ENCODE results near the gene C1QTNF9. TPM values are rescaled to one million over a fixed set of nuclear protein-coding genes. Genes with fewer than 3 reads are reported as not detected.
"Not testable (repeated sequence)": the region's sequence is repeated elsewhere in the genome, so short reads cannot be mapped to it uniquely, and the experiment has no call there.

C1QTNF9 gene, protein sequence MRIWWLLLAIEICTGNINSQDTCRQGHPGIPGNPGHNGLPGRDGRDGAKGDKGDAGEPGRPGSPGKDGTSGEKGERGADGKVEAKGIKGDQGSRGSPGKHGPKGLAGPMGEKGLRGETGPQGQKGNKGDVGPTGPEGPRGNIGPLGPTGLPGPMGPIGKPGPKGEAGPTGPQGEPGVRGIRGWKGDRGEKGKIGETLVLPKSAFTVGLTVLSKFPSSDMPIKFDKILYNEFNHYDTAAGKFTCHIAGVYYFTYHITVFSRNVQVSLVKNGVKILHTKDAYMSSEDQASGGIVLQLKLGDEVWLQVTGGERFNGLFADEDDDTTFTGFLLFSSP
- total RNA-seq: not detected in 2 replicates
- not detected for polyA plus RNA-seq (2012)

DNA sequence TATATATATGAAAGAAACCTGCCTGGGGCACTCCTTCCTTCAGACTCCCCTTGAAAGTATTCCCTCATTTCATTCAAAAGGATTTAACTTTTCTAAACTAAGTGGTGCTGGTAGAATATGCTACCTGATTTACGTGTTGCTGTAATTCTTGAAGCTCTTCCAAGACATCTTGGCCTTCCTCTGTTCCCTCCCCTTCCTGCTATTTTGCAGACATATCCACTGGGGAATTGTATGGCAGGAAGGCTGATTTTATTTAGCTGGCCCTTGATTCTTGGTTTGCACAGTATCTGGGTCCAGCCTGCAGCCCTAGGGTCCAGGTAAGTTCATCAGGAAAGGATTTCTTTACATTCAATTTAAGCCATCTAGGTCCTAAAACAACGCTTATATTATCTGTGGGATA lies at the start of gene C1QTNF9:
Gene C1QTNF9 (plus strand): TSS at position 281 of the 400 bp plus-strand sequence. CDS start 6,424 bp downstream, outside the sequence.
- not testable (repeated sequence) for DNase-seq (ENCODE audit: low read depth)

DNA sequence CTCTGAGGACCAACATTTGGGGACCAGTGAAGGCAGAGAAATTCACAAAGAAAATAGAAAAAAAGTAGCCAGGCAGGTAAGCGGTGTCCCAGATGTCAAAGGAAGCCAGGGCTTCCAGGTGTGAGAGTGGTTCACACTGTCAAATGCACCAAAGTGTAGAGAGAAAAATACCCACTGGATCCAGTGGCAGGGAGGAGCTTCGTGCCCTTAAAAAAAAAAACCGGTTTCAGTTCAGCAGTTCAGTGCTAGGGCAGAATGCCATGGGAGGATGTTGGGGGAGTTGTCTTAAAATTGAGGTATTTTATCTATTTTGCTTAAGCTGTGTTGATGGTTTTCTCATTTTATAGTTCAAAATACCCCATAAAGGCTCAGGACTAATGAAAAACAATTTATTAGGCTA lies 47.8 kb upstream of the C1QTNF9 start:
- DNase-seq (ENCODE audit: low read depth): no peak

DNA sequence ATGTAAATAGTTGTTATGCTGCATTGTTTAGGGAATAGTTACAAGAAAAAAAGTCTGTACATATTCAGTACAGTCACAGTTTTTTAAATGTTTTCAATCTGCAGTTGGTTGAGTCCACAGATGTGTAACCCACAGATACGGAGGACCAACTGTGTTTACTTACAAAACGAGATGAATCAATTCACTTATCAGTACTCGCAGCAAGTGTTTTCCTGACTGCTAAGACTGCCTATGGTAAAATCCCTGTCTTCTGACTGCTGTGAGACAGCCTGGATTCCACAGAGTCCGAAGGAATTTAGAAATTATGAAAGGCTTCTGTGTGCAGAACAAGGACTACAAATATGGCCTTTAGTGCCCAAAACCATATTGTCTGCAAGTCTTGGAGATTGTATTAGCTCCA lies 45.7 kb upstream of the C1QTNF9 start:
- DNase-seq (ENCODE audit: low read depth): no peak

DNA sequence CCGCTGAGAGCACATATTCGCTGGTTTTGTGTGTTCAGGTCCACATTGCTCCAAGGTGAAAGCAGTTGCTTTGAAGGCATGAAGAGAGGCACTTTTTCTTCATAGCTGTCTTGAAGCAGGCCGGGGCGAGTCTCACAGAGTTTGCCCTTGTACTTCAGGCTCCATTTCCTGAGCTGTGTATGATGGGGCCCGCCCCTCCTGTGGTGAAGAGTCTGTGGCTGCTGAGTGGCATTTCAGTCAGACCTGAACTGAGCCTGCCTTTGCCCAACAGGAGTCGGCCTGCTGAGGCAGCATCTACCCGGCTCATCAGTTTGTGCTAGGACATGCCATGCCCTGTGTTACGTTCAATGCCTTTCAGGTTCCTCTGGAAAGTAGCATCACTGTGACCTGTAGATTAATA lies 44.4 kb upstream of the C1QTNF9 start:
- no peak for DNase-seq (ENCODE audit: low read depth)

DNA sequence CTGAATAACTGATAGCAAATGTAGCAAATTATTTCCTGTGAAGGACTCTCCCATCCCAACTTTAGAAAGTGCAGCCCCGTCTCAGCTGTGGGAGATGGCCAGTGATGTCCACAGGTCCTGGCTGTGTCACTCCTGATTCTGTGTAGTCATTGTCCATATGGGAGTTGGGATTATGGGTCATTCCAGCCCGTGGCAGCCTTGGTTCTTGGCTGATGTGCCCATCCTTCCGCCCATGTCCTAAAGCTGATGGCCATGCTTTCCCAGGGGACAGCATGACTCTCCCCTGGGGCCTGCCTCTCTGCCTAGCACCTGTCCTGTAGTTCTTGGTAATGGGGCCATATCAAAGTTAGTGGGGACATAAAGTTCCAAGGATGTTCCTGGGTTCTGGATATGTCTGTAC lies 43.9 kb upstream of the C1QTNF9 start:
- DNase-seq (ENCODE audit: low read depth): no peak

DNA sequence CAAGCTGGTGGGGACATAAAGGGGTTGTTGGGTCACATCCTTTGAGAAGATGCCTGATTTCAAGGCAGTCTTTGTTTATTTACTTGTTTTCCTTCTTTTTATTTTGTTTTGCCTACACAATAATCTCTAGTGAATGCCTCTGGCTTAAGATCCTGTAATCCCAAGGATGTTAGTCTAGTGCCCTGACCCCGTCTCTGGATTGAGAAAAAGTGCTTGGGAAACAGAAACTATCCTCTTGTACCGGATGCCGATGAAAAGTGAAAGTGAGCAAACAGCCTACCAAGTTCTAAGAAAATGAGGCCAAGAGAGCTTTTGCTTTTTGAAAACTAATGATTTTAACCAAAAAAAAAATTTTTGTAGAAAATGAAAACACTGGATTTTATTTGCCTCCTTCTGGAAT lies 42.1 kb upstream of the C1QTNF9 start:
- DNase-seq (ENCODE audit: low read depth): no peak

DNA sequence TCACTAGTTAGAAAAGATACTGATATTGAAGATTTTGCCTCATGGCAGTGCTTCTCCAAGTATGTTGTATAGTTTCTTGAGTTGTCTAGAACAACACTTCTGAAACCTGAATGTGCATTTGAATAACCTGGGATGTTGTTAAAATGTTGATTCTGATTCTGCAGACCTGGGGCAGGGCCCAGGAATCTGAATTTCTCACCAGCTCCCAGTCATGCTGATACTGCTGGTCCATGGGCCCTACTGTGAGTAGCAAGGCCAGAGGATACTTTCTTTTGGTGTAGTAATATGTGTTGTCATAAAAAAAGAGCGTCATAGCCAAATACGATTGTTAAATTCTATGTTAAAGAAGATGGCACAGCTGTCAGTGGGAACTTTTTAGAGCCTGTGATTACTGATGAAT lies 41.6 kb upstream of the C1QTNF9 start:
- DNase-seq (ENCODE audit: low read depth): no peak

DNA sequence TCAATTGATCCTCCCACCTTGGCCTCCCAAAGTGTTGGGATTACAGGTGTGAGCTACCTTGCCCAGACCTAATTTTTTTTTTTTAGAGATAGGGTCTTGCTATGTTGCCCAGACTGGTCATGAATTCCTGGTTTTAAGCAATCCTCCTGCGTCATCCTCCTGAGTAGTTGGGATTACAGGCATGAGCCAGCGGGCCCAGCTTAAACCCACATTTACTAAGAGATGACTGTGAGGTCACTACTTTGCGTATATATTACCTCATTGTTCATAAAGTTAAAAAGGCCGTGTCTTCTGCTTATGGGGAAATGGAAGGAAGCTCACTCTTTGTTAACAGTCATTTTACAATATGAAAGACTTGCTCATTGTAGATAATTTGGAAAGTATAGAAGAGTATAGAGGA lies 39.6 kb upstream of the C1QTNF9 start:
- DNase-seq (ENCODE audit: low read depth): no peak

DNA sequence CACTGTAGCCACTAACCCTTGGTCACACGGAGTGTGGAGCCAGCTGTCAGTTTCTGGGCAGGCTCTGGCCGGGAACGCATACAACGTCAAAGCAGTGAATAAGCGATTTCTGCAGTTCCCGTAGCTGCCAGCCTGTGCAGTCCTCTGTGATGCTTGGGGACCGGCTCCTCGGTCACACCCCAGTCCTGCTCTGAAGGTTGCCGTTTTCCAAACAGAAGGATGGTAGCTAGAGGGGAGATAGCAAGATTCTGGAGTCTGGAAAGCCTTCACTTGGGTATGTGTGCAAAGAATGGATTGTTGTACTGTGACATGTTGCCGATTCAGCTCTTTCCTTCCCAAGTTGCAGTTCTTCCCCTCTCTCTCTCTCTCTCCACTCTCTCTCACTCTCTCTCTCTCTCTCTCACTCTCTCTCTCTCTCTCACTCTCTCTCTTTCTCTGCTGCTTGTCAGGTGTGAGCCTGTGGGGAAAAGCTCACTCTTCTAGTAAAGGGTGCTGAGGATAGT lies 38.7 kb upstream of the C1QTNF9 start:
- peak; percentile 87 for DNase-seq (ENCODE audit: low read depth)

DNA sequence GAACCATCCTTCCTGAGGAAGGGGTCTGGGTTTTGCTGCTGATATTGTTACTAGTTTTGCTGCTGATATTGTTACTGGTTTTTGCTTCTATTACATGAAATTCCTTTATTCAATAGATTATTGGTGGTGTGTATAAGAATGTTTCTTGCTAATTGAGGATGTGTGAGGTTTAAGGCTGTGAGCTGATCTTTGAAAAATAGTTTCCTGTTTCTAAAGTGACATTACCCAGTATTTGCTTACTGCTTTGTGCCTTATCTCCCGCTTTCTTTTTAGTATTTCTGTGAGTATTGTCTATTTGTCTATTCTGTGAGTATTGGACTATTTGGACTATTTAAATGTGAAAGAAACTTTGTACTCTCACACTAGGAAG lies 38.2 kb upstream of the C1QTNF9 start:
- no peak for DNase-seq (ENCODE audit: low read depth)

DNA sequence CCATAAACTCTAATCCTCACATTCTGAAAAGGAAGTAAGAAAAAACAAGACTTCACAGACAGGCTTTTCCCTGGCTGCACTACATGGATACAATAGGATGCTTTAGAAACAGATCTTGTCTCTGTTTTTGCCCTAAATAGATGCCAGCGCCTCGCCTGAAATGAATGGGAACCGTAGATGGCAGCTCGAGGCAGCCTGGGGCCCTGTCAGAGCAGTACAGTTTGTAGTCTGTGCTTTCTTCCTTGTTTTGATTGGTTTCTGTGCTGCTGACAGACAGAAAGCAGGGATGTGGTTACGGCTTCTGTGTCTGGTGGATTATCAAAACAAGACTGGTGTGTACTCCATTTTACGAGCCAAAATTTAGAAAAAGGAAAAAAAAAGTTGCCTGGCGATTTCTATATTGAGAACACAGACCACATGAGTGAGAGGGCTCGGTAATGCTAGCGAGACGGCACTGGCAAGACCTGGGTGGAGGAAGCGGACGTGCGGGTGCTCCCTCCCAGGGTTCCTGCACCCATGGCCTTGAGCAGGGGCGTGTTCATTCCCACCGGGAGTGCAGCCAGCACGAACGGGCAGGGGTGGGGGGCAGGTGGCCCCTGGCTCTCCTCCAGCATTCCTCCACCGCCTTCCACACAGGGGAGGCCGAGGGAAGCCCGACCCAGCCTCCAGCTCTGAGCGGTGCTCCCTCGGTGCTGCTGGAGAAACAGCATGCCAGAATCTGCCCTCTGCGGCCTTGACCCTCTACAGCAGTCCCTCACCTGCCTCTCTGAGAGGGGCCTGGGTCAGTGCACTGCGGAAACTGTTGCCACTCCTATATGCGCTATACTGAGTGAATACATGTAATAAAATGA lies 37.6 kb upstream of the C1QTNF9 start:
- peak; percentile 74 for DNase-seq (ENCODE audit: low read depth)

DNA sequence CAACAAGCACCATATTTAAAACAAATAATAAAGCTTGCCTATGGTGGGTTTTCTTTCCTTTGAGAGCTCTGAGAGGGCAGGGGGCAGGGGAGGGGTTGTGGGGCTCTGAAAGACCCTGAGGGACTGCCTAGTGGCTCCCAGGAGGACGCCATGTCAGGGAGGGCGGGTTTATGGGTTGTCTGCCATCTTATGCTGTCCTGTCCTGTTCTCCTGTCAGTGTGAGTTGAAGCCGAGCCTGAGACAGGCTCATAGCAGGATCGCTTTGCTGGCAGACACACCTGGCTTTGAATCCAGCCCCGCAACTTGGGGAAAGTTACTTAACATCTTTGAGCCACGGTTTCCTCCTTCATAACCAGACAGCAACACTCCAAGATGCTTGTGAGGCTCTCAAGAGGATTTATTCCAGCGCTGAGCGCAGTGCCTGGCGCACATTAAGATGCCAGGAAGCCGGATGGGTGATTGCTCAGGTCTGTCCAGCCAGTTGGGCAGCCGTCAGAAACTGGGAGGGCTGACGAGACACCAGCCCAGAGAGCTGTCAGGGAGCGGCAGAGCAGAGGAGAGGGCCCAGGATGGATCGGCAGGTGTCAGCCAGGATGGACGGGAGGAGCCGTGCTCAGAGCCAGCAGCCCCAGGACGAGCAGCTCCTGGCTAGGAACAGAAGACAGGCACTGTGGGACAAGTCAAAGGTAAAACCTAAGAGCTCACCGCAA lies 36.8 kb upstream of the C1QTNF9 start:
- DNase-seq (ENCODE audit: low read depth): no peak

DNA sequence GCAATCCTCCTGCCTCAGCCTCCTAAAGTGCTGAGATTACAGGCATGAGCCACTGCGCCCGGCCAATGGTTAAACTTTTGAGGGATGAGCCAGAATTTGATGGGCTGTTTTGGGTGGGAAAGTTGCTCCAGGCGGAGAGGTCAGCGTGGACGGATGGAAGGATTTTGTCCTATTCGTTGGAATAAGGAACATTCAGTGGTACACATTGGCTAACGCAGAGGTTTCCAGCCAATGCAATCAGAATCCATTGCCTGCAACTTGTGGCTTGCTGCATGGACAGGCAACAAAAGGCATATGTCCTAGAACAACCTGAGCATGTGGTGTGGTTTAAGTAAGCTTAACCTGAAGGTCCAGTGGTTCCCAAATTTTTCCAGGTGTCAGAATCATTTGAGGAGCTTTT lies 35.5 kb upstream of the C1QTNF9 start:
- no peak for DNase-seq (ENCODE audit: low read depth)

DNA sequence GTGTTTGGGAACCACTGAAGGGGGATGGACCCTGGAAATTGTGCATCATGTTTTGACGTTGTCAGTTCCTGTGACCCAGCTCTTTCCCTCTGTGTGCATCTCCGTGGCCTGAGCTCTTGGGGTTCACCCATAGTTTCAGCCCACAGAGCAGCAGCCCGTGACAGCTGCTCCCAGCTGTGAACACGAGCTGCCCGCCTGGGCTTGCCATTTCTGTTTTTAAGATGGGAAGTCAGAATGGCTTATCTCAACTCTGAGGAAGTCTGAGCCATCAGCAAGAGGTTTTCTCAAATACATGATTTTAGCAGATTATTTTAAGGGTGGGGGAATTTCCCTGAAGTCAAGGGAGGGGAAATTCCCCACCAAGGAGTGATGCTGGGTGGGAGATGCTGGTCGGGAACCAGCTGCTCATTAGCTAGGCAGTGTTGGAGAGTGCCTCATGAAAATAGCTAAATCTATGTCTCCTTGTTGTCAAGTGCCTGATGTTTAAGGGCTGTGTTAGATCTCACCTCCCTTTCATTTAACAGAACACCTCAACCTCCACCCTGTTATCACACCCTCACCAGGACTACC lies 34.8 kb upstream of the C1QTNF9 start:
- peak; percentile 81 for DNase-seq (ENCODE audit: low read depth)

DNA sequence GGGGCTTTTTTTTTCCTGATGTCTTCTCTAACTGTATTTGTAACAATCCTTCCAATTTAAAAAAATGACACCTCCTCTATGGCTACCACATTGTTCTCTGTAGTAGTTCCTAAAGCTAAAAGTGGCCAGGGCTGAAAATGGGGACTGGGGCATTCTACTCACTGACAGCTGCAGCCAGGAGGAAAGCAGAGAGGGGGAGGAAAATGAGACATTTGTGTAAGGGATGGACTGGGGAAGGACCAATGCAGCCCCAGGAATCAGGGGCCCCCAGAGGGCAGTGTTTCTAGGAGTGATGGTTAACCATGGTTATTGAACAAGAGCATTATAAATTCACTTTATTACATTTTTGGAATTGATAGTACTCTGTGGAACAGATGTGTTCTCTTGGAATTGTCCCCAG lies 34.3 kb upstream of the C1QTNF9 start:
- DNase-seq (ENCODE audit: low read depth): peak; percentile 68

DNA sequence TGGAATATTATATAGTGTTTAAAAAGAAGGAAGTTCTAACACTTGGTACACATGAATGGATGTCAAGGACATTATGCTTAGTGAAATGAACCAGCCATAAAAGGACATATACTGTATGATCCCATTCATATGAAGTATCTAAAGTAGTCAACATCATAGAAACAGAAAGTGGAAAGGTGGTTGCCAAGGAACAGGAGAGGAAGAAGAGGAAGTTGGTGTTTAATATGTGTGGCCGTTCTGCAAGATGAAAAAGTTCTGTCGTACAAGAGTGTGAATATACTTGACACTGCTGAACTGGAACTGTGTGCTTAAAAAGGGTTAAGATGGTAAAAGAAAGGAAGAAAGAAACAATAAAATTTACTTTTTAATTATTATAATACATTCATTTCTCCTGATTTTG lies 33.1 kb upstream of the C1QTNF9 start:
- DNase-seq (ENCODE audit: low read depth): no peak

DNA sequence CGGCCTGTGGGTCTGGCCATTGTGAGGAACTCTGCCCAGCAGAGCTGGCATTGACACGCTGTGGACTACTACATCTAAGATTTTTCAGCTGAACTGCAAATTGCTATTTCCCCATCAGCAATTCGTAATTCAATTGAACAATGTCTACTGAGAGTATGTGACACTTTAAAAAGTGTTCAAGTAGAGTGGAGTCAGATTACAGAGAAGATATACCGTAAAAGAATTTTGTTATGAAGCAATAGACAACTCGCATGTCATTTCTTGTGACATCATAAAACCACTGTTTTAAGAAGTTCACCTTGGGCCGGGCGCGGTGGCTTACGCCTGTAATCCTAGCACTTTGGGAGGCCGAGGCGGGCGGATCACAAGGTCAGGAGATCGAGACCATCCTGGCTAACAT lies 32.5 kb upstream of the C1QTNF9 start:
- no peak for DNase-seq (ENCODE audit: low read depth)

DNA sequence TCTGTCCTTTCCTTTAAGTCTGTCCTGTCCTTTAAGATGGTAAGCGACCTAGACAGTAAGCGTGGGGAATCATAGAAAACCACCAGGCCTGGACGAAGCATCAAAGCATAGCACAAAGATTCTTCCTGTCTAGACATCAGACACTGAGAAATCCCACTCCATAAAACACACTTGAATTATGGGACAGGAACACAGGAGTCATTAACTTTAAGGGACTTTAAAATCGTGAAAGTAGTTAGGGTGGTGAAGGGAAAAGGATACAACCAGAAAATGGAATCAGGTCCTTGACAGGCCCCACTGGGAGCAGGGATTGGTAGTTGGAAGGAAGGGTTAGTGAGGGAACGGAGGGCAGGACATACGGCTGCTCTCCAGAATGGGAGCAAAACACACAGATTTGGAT lies 31.6 kb upstream of the C1QTNF9 start:
- no peak for DNase-seq (ENCODE audit: low read depth)

DNA sequence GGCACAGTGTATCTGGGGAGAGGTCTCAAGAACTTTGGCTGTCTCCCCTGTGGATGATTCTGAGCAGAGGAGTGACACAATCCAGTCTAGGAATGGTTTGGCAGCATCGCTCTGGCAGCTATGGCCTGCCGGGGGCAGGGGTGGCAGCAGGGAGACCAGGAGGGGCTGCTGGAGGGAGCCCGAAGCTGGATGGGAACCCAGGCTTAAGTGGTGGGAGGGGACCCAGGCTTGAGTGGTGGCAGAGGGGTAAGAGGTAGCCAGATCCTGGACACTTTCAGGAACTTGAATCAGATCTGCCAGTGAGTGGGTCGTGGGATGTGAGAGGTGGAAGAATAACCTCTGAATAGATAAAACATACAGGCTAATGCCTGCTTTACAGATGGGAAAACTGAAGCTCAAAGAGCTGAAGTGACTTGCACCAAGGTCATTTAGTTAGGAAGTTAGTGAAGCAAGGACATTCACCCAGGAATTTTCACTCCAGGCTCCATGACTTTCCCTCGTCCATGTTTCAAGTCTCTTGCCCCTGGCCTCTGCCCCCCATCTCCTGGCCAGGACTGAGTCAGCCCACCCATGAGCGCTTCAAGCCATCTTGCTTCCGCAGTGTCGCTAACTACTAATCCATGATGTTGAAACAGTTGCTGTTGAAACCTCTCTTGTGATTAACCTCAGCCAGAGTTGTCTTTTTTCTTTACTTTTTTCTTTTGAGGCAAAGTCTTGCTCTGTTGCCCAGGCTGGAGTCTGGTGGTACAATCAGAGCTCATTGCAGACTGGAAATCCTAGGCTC lies 29.9 kb upstream of the C1QTNF9 start:
- DNase-seq (ENCODE audit: low read depth): no peak

DNA sequence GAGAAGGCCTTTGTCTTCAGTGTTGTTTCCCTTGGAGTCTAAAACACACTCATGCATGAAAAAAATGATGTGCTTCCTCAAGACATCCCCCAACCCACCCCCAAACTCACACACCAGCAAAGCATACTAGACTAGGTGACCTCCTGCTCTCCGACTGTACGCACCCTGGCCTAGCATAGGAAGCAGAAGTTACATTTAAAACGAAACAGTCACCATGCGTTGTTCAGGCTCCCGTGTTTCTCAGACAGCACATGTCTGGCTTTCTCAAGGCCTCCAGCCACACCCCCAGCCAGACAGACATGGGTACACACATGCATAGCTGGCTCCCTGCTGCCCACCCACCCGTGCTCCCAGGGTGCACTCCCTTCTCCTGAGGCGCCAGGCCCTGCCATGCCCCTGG lies 28.7 kb upstream of the C1QTNF9 start:
- no peak for DNase-seq (ENCODE audit: low read depth)
